Tibial nerve (tissue), 4 donors: ENCODE results near the gene EXOC4. TPM values are rescaled to one million over a fixed set of nuclear protein-coding genes. Genes with fewer than 3 reads are reported as not detected.

Source experiments
- DNase-seq, 2 donors: peaks; one replicate each; pipeline ENCODE4 v3.0.0-alpha.2; 2019; ENCODE audit warnings: low spot score in 2 of 2
- H3K27ac ChIP-seq, 4 donors: fragments of 200-600 bp; sonication (generic) in 3 of 4; one replicate each; pipeline ENCODE4 v1.5.1; 2017 to 2019; ENCODE audit warnings: mild to moderate bottlenecking in 1 of 4
- H3K27me3 ChIP-seq, 2 donors: fragments of 200-600 bp; sonication (generic) in 1 of 2; one replicate each; pipeline versions ENCODE4 v1.5.1 to v1.6.0; 2017 to 2019
- H3K36me3 ChIP-seq, 3 donors: fragments of 200-600 bp; sonication (generic); one replicate each; pipeline ENCODE4 v1.5.1; 2018 to 2019
- H3K4me1 ChIP-seq, 4 donors: fragments of 200-600 bp; sonication (generic) in 3 of 4; one replicate each; pipeline ENCODE4 v1.5.1; 2017 to 2019
- H3K4me3 ChIP-seq, 4 donors: fragments of 200-600 bp; sonication (generic) in 3 of 4; one replicate each; pipeline ENCODE4 v1.5.1; 2017 to 2019; ENCODE audit warnings: mild to moderate bottlenecking in 1 of 4, moderate library complexity in 1 of 4
- H3K9me3 ChIP-seq, 4 donors: fragments of 200-600 bp; sonication (generic) in 3 of 4; one replicate each; pipeline ENCODE4 v1.5.1; 2017 to 2019
- EP300 ChIP-seq, 2 donors: sonication (generic); formaldehyde crosslinking; IDR thresholded peaks; one replicate each; pipeline ENCODE4 v1.6.1; 2017; ENCODE audit warnings: antibody characterized with exemption in 2 of 2, mild to moderate bottlenecking in 1 of 2
- POLR2A ChIP-seq, 2 donors: fragments of 450-650 bp; IDR thresholded peaks; one replicate each; pipeline ENCODE4 v1.6.1; 2017; ENCODE audit warnings: antibody characterized with exemption in 2 of 2, mild to moderate bottlenecking in 2 of 2, moderate library complexity in 2 of 2
- WGBS, 2 donors: methylation state at CpG; one replicate each; pipeline ENCODE4 v1.1.5; 2018; 5-methylcytosine and 5-hydroxymethylcytosine counted together
- total RNA-seq, 4 donors: library from RNA; depleted of rRNA; stranded (reverse); fragments of >200 nt; gene quantifications; one replicate each; pipeline ENCODE4 v1.1.0, GENCODE V29; 2016
- TF ChIP-seq, protein P1 (sequence below), 5 experiments: fragments of 200-600 bp in 3 of 5; fragments of 450-650 bp in 2 of 5; sonication (generic) in 3 of 5; IDR thresholded peaks; one replicate each; pipeline ENCODE4 v1.5.1; 2016 to 2019; ENCODE audit warnings: antibody characterized with exemption in 5 of 5, mild to moderate bottlenecking in 3 of 5, moderate library complexity in 2 of 5

EXOC4 gene
- total RNA-seq, 4 donors from 2014 or later, result 70.0 to 104 (median 85.8) TPM

DNA sequence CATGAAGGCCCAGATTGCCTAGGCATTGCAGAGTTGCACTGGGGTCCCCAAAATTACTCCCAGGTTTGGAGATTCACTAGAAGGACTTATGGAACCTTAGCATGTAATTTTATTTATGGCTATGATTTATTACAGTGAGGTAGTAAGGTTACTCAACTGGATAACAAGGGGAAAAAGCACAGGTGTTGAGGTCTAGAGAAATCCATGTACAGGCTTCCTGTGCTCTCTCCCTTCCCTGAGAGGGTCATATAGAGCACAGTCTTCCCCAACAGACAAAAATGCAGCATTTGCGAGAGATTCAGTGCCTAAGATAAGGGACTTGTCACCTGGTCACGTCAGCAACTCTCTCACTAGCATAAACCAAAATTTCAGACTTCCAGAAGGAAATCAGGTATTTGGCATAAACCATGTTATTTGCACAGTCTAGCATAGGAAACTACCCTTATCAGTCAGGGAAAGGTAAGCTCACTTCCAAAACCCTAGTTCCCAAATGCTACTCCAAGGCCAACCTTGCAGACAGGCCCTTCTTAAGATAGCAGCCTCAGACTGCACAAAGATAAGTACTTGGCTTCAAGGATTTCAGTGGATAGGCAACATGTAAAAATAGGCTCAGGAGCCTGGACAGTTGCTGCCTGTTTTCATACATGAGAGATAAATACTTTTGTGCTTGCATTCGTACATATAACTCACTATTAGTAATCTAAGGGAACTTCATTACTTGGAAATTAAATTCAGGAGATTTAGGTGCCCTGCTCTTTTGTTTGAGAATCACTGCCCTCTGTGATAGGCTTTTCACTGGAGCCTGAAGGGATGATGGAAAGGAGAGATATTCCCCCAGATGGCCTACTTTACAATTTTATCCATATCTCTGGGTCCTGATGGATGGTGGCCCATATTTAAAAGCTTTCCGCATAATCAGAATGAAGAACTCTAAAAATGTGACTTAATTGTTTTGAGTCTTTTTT lies 495.8 kb downstream of the EXOC4 start:
- WGBS, 2 donors, result 89 to 96% methylated on average over 4 of the region's 4 CpGs
- Histone ChIP-seq H3K36me3 (no peaks in the 10 kb centered on the region), H3K27ac (no peak overlapping the region), H3K9me3 (no peaks in the 10 kb centered on the region), H3K4me3 (no peak overlapping the region), H3K27me3 (no peaks in the 10 kb centered on the region), H3K4me1 (no peaks in the 10 kb centered on the region)
- no peak for DNase-seq
- TF ChIP-seq POLR2A (IDR thresholded peaks at IDR 0.05) (no peak), EP300 (IDR thresholded peaks at IDR 0.05) (no peak)
- TF ChIP-seq, protein P1, sequence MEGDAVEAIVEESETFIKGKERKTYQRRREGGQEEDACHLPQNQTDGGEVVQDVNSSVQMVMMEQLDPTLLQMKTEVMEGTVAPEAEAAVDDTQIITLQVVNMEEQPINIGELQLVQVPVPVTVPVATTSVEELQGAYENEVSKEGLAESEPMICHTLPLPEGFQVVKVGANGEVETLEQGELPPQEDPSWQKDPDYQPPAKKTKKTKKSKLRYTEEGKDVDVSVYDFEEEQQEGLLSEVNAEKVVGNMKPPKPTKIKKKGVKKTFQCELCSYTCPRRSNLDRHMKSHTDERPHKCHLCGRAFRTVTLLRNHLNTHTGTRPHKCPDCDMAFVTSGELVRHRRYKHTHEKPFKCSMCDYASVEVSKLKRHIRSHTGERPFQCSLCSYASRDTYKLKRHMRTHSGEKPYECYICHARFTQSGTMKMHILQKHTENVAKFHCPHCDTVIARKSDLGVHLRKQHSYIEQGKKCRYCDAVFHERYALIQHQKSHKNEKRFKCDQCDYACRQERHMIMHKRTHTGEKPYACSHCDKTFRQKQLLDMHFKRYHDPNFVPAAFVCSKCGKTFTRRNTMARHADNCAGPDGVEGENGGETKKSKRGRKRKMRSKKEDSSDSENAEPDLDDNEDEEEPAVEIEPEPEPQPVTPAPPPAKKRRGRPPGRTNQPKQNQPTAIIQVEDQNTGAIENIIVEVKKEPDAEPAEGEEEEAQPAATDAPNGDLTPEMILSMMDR (IDR thresholded peaks at IDR 0.05), result no peak

DNA sequence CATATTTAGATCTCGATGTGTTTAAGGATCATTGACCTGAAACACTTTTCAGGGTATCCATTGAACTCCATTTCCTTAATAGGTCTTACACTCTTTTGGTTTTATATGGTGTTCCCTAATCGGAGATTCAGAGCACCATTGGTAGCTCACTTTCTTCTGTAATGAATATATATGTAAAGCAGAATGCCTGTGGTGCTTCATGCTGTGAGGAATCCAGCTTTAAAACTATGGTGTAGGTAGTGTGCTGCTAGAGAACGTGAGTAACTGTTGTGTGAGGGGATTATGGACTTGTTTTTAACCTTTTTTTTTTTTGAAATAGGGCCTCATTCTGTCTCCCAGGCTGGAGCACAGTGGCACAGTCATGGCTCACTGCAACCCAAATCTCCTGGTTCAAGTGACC lies 497.4 kb downstream of the EXOC4 start:
- 65 to 83% methylated on average over 3 of the region's 3 CpGs for WGBS, 2 donors
- no peak overlapping the region for H3K27ac ChIP-seq
- H3K9me3 ChIP-seq, result no peaks in the 10 kb centered on the region
- H3K27me3 ChIP-seq, result no peaks in the 10 kb centered on the region
- no peak overlapping the region for H3K4me3 ChIP-seq
- no peak for TF ChIP-seq POLR2A (IDR thresholded peaks at IDR 0.05)
- no peak for TF ChIP-seq EP300 (IDR thresholded peaks at IDR 0.05)
- TF ChIP-seq, protein P1 (IDR thresholded peaks at IDR 0.05), result no peak
- H3K36me3 ChIP-seq, result no peaks in the 10 kb centered on the region
- DNase-seq, result no peak
- no peaks in the 10 kb centered on the region for H3K4me1 ChIP-seq

DNA sequence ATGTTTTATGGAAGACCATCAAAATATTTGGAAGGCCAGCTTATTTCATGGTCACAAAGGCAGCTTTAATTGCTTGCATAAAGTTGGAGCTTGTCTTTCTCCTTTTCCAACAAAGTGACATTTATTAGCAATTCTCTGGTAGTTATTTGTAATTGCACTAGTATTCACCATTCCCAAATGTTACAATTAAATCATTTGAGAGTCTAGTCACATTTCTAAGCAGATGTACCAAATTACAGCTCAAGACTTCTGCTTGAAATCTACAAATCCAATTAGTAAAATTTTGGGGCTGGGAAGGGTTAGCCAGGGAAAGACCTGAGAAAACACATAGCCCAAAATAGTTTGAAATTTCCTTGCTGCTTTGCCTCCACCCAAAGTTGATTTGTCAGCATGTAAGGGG lies 498.2 kb downstream of the EXOC4 start:
- DNase-seq, result no peak
- H3K27me3 ChIP-seq, result no peaks in the 10 kb centered on the region
- H3K4me3 ChIP-seq, result no peak overlapping the region
- no peaks in the 10 kb centered on the region for H3K4me1 ChIP-seq
- H3K27ac ChIP-seq, result no peak overlapping the region
- TF ChIP-seq, protein P1 (IDR thresholded peaks at IDR 0.05), result no peak
- TF ChIP-seq EP300 (IDR thresholded peaks at IDR 0.05), result no peak
- no peak for TF ChIP-seq POLR2A (IDR thresholded peaks at IDR 0.05)
- H3K9me3 ChIP-seq, result no peaks in the 10 kb centered on the region
- H3K36me3 ChIP-seq, result no peaks in the 10 kb centered on the region

DNA sequence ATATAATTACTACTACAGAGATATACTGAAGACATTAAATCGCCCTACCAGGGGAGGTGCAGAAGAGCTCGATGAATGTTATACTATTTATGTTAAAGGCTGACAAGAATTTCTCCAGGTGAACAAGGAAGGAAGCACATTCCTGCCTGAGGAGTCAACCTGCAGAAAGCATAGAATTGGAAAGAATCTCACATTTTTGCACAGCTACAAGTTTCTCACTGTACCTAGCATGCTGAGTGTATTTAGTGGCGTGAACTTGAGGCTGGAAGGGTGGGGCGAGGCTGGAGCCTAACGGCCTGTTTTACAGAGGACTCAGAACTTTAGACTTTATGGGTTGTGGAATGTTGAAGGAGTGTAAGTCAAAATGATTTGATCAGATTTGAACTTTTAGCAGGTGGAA lies 500.6 kb downstream of the EXOC4 start:
- H3K36me3 ChIP-seq, result no peaks in the 10 kb centered on the region
- H3K4me3 ChIP-seq, result no peak overlapping the region
- WGBS, 2 donors, result 85 to 86% methylated on average over 5 of the region's 5 CpGs
- no peak overlapping the region for H3K27ac ChIP-seq
- no peaks in the 10 kb centered on the region for H3K27me3 ChIP-seq
- H3K9me3 ChIP-seq, result no peaks in the 10 kb centered on the region
- TF ChIP-seq EP300 (IDR thresholded peaks at IDR 0.05), result no peak
- TF ChIP-seq, protein P1 (IDR thresholded peaks at IDR 0.05), result no peak
- no peak for TF ChIP-seq POLR2A (IDR thresholded peaks at IDR 0.05)
- no peak for DNase-seq
- H3K4me1 ChIP-seq, result no peaks in the 10 kb centered on the region

DNA sequence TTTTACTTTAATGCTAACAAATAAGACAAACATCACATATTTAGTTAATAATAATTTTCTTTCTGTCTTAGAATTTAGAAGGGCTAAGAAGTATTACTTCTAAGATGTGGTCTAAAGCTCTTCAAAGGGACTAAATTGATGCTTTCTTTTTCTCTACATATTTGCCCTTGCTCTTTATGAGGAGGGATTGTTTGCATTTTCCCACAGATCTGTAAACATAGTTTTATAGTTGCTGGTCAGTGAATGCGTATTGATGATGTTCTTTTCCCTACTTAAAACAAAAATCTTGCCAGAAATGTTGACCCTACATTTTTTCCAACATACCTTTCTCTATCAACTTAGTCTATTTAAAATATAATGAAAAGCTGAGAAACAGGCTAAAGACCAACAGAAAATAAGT lies 501.8 kb downstream of the EXOC4 start:
- TF ChIP-seq EP300 (IDR thresholded peaks at IDR 0.05) (no peak), POLR2A (IDR thresholded peaks at IDR 0.05) (no peak)
- TF ChIP-seq, protein P1 (IDR thresholded peaks at IDR 0.05), result no peak
- WGBS, 2 donors, result 73% methylated on average over 1 of the region's 1 CpG
- H3K27me3 ChIP-seq, result no peaks in the 10 kb centered on the region
- no peak overlapping the region for H3K27ac ChIP-seq
- H3K4me1 ChIP-seq, result no peaks in the 10 kb centered on the region
- H3K9me3 ChIP-seq, result no peaks in the 10 kb centered on the region
- DNase-seq, result no peak
- H3K4me3 ChIP-seq, result no peak overlapping the region
- H3K36me3 ChIP-seq, result no peaks in the 10 kb centered on the region
